WTC11 (cell line): Measurements from ENCODE around the gene THUMPD3. TPM values are rescaled to one million over a fixed set of nuclear protein-coding genes. Genes with fewer than 3 reads are reported as not detected.

Experiments used
- ATAC-seq: fragments of 200-7000 bp; cut with Tn5 transposase; 2 replicates; pipeline ENCODE4 v1.10.0; 2021; ENCODE audit warnings: mild to moderate bottlenecking, moderate library complexity
- CTCF ChIA-PET: fragments of 300-600 bp; sonication (Branson Sonifier 250); formaldehyde crosslinking; loops from one replicate; lab custom pipeline; 2021; ENCODE audit warnings: antibody characterized with exemption; lab: Charles Lee
- POLR2A ChIA-PET: fragments of 350-600 bp; sonication (Branson Sonifier 250); formaldehyde crosslinking; loops from one replicate; lab custom pipeline; 2021; ENCODE audit warnings: antibody characterized with exemption; lab: Charles Lee
- DNase-seq: peaks from one replicate; pipeline ENCODE4 v3.0.0; 2021; ENCODE audit warnings: low spot score
- H3K27ac Mint-ChIP-seq: 2 replicates; pipeline ENCODE4 v1.8.0; 2021; ENCODE audit warnings: mixed read lengths
- H3K27me3 Mint-ChIP-seq: 2 replicates; pipeline ENCODE4 v1.8.0; 2021; ENCODE audit warnings: low read depth, mild to moderate bottlenecking, moderate library complexity, mixed read lengths
- H3K36me3 Mint-ChIP-seq: 2 replicates; pipeline ENCODE4 v1.8.0; 2021; ENCODE audit warnings: mixed read lengths
- H3K4me1 Mint-ChIP-seq: 2 replicates; pipeline ENCODE4 v1.8.0; 2022; ENCODE audit warnings: mixed read lengths
- H3K4me3 Mint-ChIP-seq: 2 replicates; pipeline ENCODE4 v1.8.0; 2021; ENCODE audit warnings: mild to moderate bottlenecking, moderate library complexity, mixed read lengths
- H3K9me3 Mint-ChIP-seq: 2 replicates; pipeline ENCODE4 v1.8.0; 2021; ENCODE audit warnings: mixed read lengths
- ATF6 ChIP-seq: sonication (generic); formaldehyde crosslinking; IDR thresholded peaks from 2 replicates; pipeline ENCODE4 v1.8.1; 2023; ENCODE audit warnings: mild to moderate bottlenecking, missing genetic modification reagents
- CDX4 ChIP-seq: fragments of 250-450 bp; sonication (Bioruptor Pico); IDR thresholded peaks from 2 replicates; pipeline ENCODE4 v1.9.0; 2021; ENCODE audit warnings: moderate library complexity, mild to moderate bottlenecking, inconsistent platforms, borderline replicate concordance
- CREB1 ChIP-seq: sonication (generic); formaldehyde crosslinking; IDR thresholded peaks from 2 replicates; pipeline ENCODE4 v1.8.0; 2023; ENCODE audit warnings: mild to moderate bottlenecking, missing genetic modification reagents
- E2F5 ChIP-seq: sonication (generic); formaldehyde crosslinking; IDR thresholded peaks from 2 replicates; pipeline ENCODE4 v1.8.1; 2022; ENCODE audit warnings: mild to moderate bottlenecking, moderate library complexity, missing genetic modification reagents
- ETV6 ChIP-seq: sonication (generic); formaldehyde crosslinking; IDR thresholded peaks from 2 replicates; pipeline ENCODE4 v1.8.1; 2022; ENCODE audit warnings: mild to moderate bottlenecking, missing genetic modification reagents
- GABPB1 ChIP-seq: sonication (generic); formaldehyde crosslinking; IDR thresholded peaks from 2 replicates; pipeline ENCODE4 v1.8.1; 2023; ENCODE audit warnings: mild to moderate bottlenecking, missing genetic modification reagents
- GRHL2 ChIP-seq: fragments of 250-450 bp; sonication (Bioruptor Pico); IDR thresholded peaks from 2 replicates; pipeline ENCODE4 v1.8.0; 2022; ENCODE audit warnings: mild to moderate bottlenecking, moderate library complexity; ENCODE audit not compliant: insufficient replicate concordance, severe bottlenecking
- MLX ChIP-seq: sonication (generic); formaldehyde crosslinking; IDR thresholded peaks from 2 replicates; pipeline ENCODE4 v1.8.1; 2023; ENCODE audit warnings: mild to moderate bottlenecking, missing genetic modification reagents, moderate library complexity
- NFE2L1 ChIP-seq: sonication (generic); formaldehyde crosslinking; IDR thresholded peaks from 2 replicates; pipeline ENCODE4 v1.8.1; 2023; ENCODE audit warnings: missing genetic modification reagents
- OVOL2 ChIP-seq: fragments of 250-450 bp; sonication (Bioruptor Pico); IDR thresholded peaks from 2 replicates; pipeline ENCODE4 v1.9.0; 2021; ENCODE audit warnings: mild to moderate bottlenecking, borderline replicate concordance
- TEAD1 ChIP-seq: sonication (generic); formaldehyde crosslinking; IDR thresholded peaks from 2 replicates; pipeline ENCODE4 v1.8.0; 2022; ENCODE audit warnings: mild to moderate bottlenecking, missing genetic modification reagents
- USF1 ChIP-seq: sonication (generic); formaldehyde crosslinking; IDR thresholded peaks from 2 replicates; pipeline ENCODE4 v1.8.0; 2022; ENCODE audit warnings: mild to moderate bottlenecking, missing genetic modification reagents
- USF2 ChIP-seq: sonication (generic); formaldehyde crosslinking; IDR thresholded peaks from 2 replicates; pipeline ENCODE4 v1.8.1; 2023; ENCODE audit warnings: mild to moderate bottlenecking, missing genetic modification reagents, moderate library complexity
- ZBTB21 ChIP-seq: sonication (generic); formaldehyde crosslinking; IDR thresholded peaks from 2 replicates; pipeline ENCODE4 v1.8.1; 2023; ENCODE audit warnings: mild to moderate bottlenecking, missing genetic modification reagents, borderline replicate concordance
- ZNF281 ChIP-seq: sonication (generic); formaldehyde crosslinking; IDR thresholded peaks from 2 replicates; pipeline ENCODE4 v1.8.0; 2023; ENCODE audit warnings: mild to moderate bottlenecking, missing genetic modification reagents
- ZNF423 ChIP-seq: fragments of 250-450 bp; sonication (Bioruptor Pico); IDR thresholded peaks from 2 replicates; pipeline ENCODE4 v2.1.2; 2022; ENCODE audit warnings: mild to moderate bottlenecking, moderate library complexity
- ZNF532 ChIP-seq: fragments of 250-450 bp; sonication (Bioruptor Pico); IDR thresholded peaks from 2 replicates; pipeline ENCODE4 v1.9.0; 2021; ENCODE audit warnings: mild to moderate bottlenecking, borderline replicate concordance
- ZSCAN18 ChIP-seq: fragments of 250-450 bp; sonication (Bioruptor Pico); IDR thresholded peaks from 2 replicates; pipeline ENCODE4 v2.1.2; 2022; ENCODE audit warnings: mild to moderate bottlenecking, moderate library complexity
- total RNA-seq: library from RNA; stranded (reverse); gene quantifications from 3 replicates; pipeline ENCODE4 v1.2.3, GENCODE V29; 2021

Gene THUMPD3
- total RNA-seq, 1 experiment from 2014 or later = 67.5 TPM

GRCh38 chr3:9361691-9362388 lies 1.0 kb upstream of the THUMPD3 start (continued):
- no peak for TF ChIP-seq MLX (CRISPR knock-in tag)

- TF ChIP-seq ATF6 (CRISPR knock-in tag) (no peak), NFE2L1 (CRISPR knock-in tag) (no peak), ZBTB21 (no peak), TEAD1 (CRISPR knock-in tag) (no peak), GRHL2 (no peak), ZNF423 (CRISPR knock-in tag) (no peak), CDX4 (no peak), USF2 (no peak), ETV6 (CRISPR knock-in tag) (no peak), ZNF281 (CRISPR knock-in tag) (no peak), E2F5 (CRISPR knock-in tag) (no peak), GABPB1 (CRISPR knock-in tag) (no peak)
- no peaks in the 10 kb centered on the region for H3K9me3 Mint-ChIP-seq
- no peaks in the 10 kb centered on the region for H3K27me3 Mint-ChIP-seq
- CTCF ChIA-PET = interaction anchor here (0.7 kb wide), 1 partner anchor 54 kb away, joined by 6 read pairs; no protein-coding TSS in a partner anchor
- DNase-seq (no peak), ATAC-seq (no peak)
- H3K36me3 Mint-ChIP-seq = peaks cover 75% of the 10 kb centered on the region
- POLR2A ChIA-PET = interaction anchor here (0.7 kb wide), 1 partner anchor 206 kb away, joined by 6 read pairs; no protein-coding TSS in a partner anchor
- no peak overlapping the region for H3K27ac Mint-ChIP-seq
- no peak overlapping the region for H3K4me3 Mint-ChIP-seq
- H3K4me1 Mint-ChIP-seq = no peaks in the 10 kb centered on the region
Observed at GRCh38 chr3:9369508-9369907, 6.7 kb downstream of the THUMPD3 start.

- ATAC-seq (no peak), DNase-seq (no peak)
- Mint-ChIP-seq H3K4me1 (no peaks in the 10 kb centered on the region), H3K9me3 (no peaks in the 10 kb centered on the region), H3K27ac (no peak overlapping the region), H3K27me3 (no peaks in the 10 kb centered on the region), H3K36me3 (peaks cover 78% of the 10 kb centered on the region), H3K4me3 (no peak overlapping the region)
- CTCF ChIA-PET = no interaction called here
- POLR2A ChIA-PET = interaction anchor here (0.6 to 1.2 kb wide), 2 partner anchors 11 to 81 kb away, joined by 3 to 4 read pairs; partner anchors contain the start of gene THUMPD3
- TF ChIP-seq ZNF532 (CRISPR knock-in tag) (no peak), USF1 (CRISPR knock-in tag) (no peak), OVOL2 (CRISPR knock-in tag) (no peak), ZSCAN18 (CRISPR knock-in tag) (no peak), CREB1 (CRISPR knock-in tag) (no peak)
Observed at GRCh38 chr3:9373465-9373864, 10.6 kb downstream of the THUMPD3 start.
